Hypothalamus (tissue), 51 donors: ENCODE measurements around the gene PPP1R13B.

Experiments
- DNase-seq, 51 donors: peaks; one replicate each; lab custom pipeline; 2025; lab: John Stamatoyannopoulos, UW

PPP1R13B gene

GRCh38 chr14:103839579-103839978, 7.8 kb downstream of the PPP1R13B start:
- no peak for DNase-seq

GRCh38 chr14:103838117-103838516, 9.3 kb downstream of the PPP1R13B start:
- DNase-seq = no peak

- no peak for DNase-seq
Measured at GRCh38 chr14:103836976-103837725, 10.2 kb downstream of the PPP1R13B start.

GRCh38 chr14:103834956-103835355, 12.4 kb downstream of the PPP1R13B start:
- no peak for DNase-seq

GRCh38 chr14:103833711-103834110, 13.7 kb downstream of the PPP1R13B start:
- no peak for DNase-seq

- no peak for DNase-seq
Measured at GRCh38 chr14:103832046-103832445, 15.3 kb downstream of the PPP1R13B start.

- no peak for DNase-seq
Measured at GRCh38 chr14:103830511-103831270, 16.7 kb downstream of the PPP1R13B start.

GRCh38 chr14:103828315-103828967, 18.9 kb downstream of the PPP1R13B start:
- DNase-seq = peak in 2 of 51 donors; percentile 4 to 6

GRCh38 chr14:103825101-103825500, 22.3 kb downstream of the PPP1R13B start:
- no peak for DNase-seq

- no peak for DNase-seq
Measured at GRCh38 chr14:103820908-103821307, 26.5 kb downstream of the PPP1R13B start.

GRCh38 chr14:103820382-103820781, 27.0 kb downstream of the PPP1R13B start:
- no peak for DNase-seq

GRCh38 chr14:103819503-103820307, 27.7 kb downstream of the PPP1R13B start:
- DNase-seq = peak in 3 of 51 donors; percentile 4 to 21 (median 9)

GRCh38 chr14:103818870-103819269, 28.5 kb downstream of the PPP1R13B start:
- DNase-seq = no peak

- no peak for DNase-seq
Measured at GRCh38 chr14:103818422-103818821, 29.0 kb downstream of the PPP1R13B start.

- DNase-seq = no peak
Measured at GRCh38 chr14:103817595-103817994, 29.8 kb downstream of the PPP1R13B start.

- DNase-seq = no peak
Measured at GRCh38 chr14:103816991-103817390, 30.4 kb downstream of the PPP1R13B start.

GRCh38 chr14:103815253-103815652, 32.1 kb downstream of the PPP1R13B start:
- DNase-seq = no peak

- no peak for DNase-seq
Measured at GRCh38 chr14:103811189-103811588, 36.2 kb downstream of the PPP1R13B start.

GRCh38 chr14:103808403-103809001, 38.9 kb downstream of the PPP1R13B start:
- DNase-seq = peak in 38 of 51 donors; percentile 1 to 68 (median 32)

GRCh38 chr14:103806805-103807204, 40.6 kb downstream of the PPP1R13B start:
- no peak for DNase-seq
